Measurements from ENCODE around the gene CHD2.
A peak's percentile ranks its signal among the peaks of the same experiment; 100 is the strongest.

CHD2 gene

DNA sequence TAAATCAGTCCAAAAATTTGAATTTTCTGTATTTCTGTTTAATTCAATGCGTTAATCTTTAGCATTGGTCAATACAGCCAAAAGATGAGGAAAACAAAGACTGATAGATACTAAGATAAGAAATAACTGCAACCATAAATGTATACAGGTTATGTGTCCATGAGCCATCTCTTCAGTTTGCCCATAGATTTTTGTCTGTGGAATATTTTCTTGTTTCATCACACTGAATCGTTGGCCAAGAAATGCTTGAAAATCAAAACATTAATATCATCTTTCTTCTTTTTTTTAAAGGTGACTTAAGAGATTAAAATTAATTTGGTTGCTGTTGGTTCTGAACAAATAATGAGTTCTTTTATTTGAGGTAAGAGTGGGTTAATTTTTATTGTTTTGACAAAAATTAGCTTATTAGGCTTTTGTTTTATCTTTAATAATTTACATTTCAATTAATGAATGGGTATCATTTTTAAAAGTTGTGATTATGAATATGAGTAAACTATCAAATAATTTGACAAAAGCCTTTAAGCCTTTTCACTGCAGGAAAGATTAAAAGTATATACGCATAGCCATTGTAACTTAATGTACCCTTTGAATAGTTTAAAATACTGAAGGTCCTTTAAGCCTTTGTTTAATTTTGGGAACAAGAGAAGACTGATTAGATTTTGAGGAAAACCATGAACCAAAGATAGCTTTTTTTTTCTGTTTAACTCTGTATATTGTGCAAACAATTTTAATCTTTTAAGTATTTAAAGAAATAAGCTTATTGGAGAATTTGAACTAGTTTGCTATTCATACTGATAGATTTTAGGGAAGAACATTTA is 14.7 kb upstream of the CHD2 start:
- DNase-seq (ENCODE audit: low read depth in 2 of 2): no peak

DNA sequence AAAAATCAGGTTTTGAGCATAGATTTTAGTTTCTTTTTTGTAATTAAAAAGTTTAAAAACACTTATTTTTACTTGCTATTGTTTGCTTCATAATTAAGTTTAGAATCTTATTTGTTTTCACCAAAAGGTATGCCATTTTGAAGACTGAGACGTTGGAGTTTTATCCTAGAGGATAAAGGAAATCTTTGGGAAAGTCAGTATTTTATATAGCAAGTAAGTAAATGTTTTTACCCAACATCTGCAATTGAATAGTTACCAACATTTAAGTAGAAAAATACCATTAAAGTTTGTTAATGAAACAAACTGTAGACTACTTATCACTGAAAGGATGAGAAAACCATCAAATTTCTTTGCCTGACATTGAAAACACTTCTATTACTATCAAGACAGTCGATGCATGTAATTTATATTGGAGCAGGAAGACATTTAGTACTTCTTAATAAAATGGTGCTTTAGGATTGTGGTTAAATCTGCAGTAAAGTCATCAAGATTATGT is 14.0 kb upstream of the CHD2 start:
- DNase-seq (ENCODE audit: low read depth in 2 of 2): no peak

DNA sequence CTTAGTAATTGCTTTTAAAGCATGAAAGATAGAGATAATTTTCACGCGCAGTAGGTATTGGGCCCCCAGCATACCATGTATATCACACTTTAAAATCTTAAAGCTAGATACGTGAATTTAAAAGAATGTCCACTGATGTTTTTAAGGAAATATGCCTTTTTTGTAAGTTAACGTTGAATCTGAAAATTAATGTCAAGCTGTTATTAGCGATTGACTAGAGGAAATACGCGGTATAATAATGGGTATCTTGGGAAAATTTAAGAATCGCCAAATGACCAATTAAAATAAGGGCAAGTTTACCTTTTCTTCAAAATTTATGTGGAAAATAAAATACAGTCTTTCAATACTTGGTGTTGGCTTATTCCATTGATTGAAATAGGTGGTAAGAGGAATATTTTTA is 13.3 kb upstream of the CHD2 start:
- DNase-seq (ENCODE audit: low read depth in 2 of 2): no peak

- no peak for DNase-seq (ENCODE audit: low read depth in 2 of 2)
These were observed 12.3 kb upstream of the CHD2 start for GRCh38 chr15:92887869-92888268.

DNA sequence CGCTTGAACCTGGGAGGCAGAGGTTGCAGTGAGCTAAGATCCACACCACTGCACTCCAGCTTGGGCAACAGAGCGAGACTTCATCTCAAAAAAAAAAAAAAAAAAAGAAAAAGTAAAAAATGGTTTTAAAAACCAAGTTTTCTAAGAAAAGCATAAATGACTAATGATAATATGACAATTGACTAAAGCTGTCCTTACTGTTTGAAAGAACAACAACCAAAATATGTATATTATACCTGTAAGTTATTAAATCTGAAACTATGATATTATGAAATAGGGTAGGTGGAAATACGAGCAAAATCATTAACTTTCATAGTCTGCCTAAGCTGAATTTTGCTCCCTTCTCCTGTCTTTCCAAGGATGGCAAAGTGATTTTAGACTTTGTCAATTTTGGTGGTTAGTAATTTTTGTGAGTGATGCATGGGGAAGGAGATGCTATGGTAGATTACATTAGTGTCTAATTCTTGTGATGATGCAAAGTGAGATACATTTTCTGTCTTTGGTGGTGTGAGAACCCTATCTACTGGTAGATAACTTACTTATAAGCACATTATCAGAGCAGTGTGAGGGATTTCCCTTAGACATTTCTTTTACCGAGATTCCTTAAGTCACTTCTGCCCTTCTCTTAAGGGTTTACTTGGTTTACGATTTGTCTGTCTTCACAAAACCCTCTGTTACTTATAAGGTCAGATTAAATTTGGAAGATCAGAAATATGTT is 10.6 kb upstream of the CHD2 start:
- DNase-seq (ENCODE audit: low read depth in 2 of 2): no peak

- no peak for DNase-seq (ENCODE audit: low read depth in 2 of 2)
These were observed 8.5 kb upstream of the CHD2 start for GRCh38 chr15:92891533-92892200.

- DNase-seq (ENCODE audit: low read depth in 2 of 2): no peak
These were observed 7.9 kb upstream of the CHD2 start for GRCh38 chr15:92892201-92892555.

DNA sequence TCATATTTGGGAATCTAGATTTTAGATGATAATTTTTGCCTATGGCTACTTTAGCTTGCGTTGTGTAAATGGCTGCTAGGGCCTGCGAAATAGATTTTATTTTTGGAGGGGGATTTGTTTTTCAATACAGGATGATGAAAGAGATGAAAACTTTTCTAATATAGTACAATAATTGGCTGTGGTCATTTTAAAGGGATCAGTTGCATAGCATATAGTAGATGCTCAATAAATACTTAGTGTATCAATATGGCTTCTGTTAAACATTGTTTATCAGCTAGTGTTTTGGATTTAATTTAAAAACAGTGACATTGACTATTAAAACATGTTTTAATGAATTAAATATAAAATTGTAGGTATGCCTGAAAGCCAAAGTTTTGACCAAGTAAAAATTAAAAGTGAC is 6.9 kb upstream of the CHD2 start:
- DNase-seq (ENCODE audit: low read depth in 2 of 2): no peak

DNA sequence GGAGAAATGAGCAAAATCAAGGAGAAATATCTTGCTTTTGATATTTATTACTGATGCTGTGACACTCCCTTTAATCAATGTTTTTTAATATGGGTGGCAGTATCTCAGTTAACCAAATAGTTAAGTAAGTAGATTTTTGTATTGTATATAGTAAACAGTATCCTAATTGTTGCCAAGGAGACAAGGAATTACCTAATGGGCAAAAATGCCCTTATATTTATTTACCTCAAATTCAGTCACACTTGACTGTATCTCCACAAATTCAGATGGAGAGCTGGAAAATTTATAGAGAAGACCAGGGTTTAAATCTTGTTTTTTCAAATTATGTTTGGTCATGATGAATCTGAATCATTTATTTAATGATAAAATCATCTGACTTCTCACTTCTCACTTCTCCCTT is 3.6 kb upstream of the CHD2 start:
- no peak for DNase-seq (ENCODE audit: low read depth in 2 of 2)

GRCh38 chr15:92897620-92898019 is 2.5 kb upstream of the CHD2 start:
- DNase-seq (ENCODE audit: low read depth in 2 of 2): no peak

DNA sequence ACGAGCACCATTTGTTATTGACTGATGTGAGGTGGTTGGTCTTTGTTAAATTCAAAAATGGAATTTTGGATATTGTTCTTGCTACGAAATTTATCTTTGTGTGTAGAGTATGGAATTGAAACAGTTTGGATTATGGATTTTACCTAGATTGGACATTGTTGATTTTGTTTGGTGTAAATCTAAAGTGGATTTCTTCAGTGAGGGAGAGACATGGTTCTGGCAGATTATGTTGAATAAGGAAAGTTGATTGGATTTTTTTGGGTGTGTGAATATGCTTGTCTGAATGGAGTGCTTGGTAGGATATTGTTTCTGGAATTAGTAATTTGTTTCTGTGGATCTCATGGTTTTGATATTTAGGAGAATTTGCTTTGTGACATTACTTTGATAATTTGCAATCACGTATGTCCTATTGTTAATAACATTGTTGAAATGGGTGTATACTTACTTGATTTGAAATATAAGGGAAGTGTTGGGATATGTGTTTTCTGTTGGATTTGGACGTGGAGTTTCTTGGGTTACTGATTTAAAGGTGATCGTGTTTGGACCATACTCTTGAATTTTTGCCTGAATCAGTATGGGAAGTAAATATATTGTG is 1.0 kb upstream of the CHD2 start:
- DNase-seq (ENCODE audit: low read depth in 2 of 2): no peak

DNA sequence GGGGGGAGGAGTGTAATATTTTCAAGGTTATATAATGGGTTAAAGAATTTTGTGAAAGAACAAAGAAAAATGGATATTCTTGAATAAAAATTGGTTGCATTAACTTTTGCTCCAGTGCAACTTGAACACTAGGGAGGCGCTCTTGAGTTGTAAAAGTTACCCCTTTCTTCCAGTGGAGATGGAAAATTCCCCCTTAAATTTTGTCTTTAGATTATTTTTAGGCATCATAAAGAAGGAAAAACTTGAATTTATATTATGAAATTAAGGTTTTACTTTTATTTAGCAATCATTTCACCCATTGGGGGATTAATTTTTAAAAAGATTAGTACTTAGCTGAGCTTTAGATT is 550 bp upstream of the CHD2 start:
- no peak for DNase-seq (ENCODE audit: low read depth in 2 of 2)

GRCh38 chr15:92900731-92901071 is 577 bp downstream of the CHD2 start:
- DNase-seq (ENCODE audit: low read depth in 2 of 2): no peak

DNA sequence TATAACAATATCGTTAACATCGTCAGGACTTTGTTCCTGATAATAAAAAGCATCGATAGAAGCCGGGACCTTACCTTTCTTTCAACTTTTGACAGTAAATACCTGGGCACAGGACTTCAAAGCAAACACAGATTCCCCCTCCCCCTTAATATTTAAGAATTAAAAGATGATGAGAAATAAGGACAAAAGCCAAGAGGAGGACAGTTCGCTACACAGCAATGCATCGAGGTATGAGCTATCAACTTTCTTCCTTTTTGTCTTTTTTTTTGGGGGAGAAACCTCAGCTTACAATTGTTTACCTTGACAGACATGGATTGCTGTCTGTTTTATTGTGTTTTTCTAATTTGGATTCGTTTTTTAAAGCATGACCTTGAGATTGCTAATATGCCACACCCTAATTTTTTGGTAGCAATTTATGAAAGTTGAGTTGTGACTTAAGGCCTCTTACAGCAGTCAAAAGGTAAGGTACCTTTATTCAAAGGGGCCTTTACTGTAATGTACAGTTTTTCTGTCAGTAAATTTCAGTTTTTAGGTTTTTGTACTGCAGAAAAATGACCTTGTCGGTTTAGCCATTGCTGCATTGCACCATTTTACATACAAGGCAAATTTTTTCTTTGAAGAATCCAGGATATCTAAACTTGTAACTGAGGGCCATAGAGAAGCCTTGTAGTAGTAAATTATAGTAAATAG is 1.1 kb downstream of the CHD2 start:
- DNase-seq (ENCODE audit: low read depth in 2 of 2): no peak

DNA sequence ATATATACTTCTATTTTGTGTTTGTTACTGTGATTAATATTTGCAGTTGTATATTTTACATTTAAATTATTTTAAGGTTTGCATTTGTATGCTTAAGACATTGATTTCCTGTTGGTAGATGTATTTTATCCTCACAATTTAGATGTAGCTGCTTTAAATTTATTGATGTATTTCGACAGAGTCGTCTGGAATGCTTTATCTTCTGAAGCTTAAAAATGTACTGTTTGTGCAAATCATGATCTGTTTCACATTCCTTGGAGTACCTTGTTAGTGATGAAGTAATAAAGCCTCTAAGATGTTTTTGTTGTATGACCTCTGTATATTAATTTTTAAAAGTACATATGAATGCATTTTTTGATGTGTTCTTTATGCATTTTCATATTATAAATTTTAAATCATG is 1.9 kb downstream of the CHD2 start:
- DNase-seq (ENCODE audit: low read depth in 2 of 2): no peak

DNA sequence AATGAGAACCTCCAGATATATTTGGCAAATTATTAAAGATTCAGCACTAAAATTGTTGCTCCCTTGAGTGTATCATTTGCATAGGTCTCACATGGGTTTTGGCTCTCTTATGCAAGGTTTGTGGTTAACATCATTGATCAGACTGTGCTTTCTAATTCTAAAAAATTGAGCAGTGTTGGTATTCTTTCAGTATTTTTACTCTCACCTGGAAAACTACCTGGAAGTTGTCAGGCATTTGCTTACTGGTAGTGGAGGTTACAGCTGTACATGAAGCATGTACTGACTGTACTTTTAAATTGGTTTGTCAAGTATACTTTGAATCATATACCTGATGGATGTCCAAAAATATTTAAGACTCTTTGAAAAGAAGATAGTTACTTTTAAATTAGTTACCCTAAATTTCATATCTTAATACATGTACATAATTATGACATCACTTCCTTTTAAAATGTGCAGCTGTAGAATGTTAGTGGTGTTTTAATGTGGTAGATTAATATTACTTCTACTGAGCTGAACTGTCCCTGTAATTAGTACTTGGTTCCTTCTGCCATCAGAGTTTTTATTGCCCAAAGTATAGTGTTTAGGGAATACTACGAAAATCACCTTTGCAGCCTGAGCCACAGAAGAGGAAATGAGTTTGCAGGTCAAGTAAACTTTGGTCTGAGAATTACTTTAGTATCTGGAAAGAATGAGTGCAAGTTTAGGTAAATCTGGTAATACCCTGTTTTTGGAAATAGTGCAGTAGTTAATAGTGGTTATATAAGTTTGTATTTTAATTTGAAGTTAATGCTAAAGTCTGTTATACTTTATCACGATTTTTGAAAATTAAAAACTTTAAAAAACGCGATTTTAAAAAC is 2.8 kb downstream of the CHD2 start:
- DNase-seq (ENCODE audit: low read depth in 2 of 2): no peak

DNA sequence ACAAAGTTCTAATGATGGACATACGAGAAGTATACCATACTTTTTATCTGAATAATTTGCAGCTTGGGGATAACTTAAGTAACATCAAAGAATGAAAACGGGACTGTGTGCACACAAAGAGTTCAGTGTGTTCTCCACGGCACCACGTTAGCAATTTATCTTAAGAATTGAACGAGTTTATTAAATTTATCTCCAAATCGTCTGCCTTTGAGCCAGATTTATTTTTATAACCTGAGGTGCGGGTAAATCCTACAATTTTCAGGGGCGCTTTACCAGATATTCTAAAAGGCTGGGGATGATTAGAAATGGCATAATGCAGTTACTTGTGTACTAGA is 3.5 kb downstream of the CHD2 start:
- DNase-seq (ENCODE audit: low read depth in 2 of 2): no peak

DNA sequence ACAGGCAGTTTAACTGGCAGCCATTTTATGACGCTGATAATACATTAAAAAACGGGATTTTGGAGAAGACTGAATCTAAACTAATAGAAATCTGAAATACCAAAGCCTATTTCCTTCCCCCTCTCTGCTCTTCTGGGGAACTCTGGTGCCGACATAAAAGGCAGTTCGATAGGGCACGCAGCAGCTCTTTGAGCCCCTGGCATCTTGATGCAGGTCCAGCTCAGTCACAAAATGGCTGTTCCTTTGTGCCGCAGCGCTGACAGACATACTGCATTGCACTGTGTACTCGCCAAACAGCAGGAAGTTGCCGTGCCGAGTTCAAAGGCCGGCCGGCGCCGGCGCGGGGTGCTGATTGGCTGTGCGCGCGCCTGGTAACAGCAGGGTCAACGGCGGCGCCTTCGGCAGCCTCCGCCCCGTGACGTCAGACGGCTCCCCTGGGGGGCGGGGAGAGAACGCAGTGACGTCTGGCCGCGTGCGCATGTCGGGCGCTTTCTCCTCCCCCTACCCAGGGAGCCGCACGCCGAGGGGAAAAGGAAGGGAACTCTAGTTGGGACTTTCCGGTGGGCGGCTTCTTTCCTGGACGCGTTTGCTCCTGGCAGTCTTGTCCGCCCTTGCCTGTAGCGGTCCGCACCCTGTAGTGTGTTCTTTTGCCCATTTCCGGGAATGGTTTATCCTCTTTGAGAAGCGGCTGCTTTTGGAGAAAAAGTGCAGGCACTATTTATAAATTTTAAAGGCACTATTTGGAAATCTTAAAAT is 4.0 kb downstream of the CHD2 start:
- peak; percentile 96 to 97 for DNase-seq (ENCODE audit: low read depth in 2 of 2)

DNA sequence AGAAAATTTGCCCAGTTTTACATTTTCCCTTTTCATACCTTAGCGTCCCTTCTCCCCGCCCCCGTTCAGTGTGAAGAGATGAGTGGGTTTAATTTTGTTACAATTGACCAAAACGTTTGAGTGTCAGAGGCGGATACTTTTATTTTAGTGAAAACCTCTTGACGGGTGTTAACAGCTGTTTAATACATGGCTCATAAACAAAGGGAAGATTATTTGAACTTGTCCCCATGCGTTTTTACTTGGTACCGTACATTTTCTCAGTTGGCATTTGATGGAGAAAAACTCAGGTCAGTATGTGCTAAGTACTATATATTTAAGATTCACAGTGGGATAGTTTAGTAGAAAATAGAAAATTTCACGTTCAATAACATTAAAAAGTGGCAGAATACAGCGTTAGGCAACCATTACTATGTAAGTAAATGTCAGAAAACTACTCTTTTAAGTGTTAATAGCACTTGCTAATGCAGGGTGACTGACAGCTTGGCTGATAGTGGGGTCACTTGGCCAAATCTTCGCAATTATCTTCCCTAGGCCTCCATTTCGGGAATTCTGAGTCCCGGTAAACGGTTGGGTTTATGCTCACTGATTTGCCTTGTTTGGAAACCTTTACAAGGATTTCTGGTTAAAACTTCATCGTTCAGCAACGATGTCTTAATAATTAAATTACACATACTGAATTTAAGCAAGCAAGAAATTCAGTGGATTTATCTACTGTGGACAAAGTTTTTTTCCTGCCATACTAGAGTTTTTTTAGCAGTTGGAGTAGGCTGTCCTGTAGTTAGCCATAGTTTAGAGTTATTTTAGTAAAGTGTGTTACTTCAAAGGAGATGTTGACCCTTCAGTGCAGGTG is 4.8 kb downstream of the CHD2 start:
- no peak for DNase-seq (ENCODE audit: low read depth in 2 of 2)

GRCh38 chr15:92906020-92906419 is 5.9 kb downstream of the CHD2 start:
- DNase-seq (ENCODE audit: low read depth in 2 of 2): no peak
